Measurements from ENCODE around the gene PPP1CA.

PPP1CA gene

DNA sequence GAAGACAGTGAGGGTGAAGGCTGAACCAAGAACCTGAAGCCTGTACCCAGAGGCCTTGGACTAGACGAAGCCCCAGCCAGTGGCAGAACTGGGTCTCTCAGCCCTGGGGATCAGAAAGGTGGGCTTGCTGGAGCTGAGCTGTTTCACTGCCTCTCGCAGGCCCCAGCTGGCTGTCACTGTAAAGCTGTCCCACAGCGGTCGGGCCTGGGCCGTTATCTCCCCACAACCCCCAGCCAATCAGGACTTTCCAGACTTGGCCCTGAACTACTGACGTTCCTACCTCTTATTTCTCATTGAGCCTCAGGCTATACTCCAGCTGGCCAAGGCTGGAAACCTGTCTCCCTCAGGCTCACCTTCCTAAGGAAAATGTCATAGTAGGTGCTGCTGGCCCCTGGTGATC, 4.1 kb downstream of the PPP1CA start:
- DNase-seq (ENCODE audit: extremely low read depth, low read depth): no peak
- TF ChIP-seq, protein P1, sequence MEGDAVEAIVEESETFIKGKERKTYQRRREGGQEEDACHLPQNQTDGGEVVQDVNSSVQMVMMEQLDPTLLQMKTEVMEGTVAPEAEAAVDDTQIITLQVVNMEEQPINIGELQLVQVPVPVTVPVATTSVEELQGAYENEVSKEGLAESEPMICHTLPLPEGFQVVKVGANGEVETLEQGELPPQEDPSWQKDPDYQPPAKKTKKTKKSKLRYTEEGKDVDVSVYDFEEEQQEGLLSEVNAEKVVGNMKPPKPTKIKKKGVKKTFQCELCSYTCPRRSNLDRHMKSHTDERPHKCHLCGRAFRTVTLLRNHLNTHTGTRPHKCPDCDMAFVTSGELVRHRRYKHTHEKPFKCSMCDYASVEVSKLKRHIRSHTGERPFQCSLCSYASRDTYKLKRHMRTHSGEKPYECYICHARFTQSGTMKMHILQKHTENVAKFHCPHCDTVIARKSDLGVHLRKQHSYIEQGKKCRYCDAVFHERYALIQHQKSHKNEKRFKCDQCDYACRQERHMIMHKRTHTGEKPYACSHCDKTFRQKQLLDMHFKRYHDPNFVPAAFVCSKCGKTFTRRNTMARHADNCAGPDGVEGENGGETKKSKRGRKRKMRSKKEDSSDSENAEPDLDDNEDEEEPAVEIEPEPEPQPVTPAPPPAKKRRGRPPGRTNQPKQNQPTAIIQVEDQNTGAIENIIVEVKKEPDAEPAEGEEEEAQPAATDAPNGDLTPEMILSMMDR (IDR thresholded peaks at IDR 0.05; ENCODE audit: low read depth, low read length): no peak

DNA sequence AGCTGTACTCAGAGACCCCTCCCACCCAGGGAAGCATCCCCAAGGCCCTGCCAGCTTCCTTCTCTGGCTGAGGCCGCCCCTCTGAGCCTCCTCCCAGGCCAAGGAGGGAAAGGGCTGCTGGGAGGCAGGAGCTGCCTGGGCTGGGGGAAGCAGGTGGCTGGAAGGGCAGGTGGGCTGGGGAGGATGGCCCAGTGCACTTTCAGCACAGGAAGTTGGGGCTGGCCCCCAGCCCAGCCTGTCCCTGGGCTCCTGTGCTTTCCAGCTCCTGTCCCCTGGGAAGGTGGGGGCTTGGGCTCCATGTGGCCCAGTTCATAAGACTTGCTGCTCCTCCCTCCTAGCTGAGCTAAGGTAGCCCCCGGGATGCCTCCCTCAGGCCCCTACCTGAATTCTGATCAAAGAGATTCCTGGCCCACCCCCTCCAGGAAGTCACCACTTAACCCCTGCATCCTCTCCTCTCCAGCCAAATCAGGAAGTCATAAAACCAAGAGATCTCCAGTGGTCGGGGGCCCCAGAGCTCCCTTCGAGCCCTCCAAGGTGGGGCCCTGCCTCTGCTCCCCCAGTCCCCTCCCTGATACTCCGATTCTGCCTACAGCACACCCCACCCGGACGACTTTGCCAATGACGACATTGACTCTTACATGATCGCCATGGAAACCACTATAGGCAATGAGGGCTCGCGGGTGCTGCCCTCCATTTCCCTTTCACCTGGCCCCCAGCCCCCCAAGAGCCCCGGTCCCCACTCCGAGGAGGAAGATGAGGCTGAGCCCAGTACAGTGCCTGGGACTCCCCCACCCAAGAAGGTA, 4.9 kb downstream of the PPP1CA start:
- TF ChIP-seq, protein P1 (IDR thresholded peaks at IDR 0.05; ENCODE audit: low read depth, low read length): no peak
- no peak for DNase-seq (ENCODE audit: extremely low read depth, low read depth)

DNA sequence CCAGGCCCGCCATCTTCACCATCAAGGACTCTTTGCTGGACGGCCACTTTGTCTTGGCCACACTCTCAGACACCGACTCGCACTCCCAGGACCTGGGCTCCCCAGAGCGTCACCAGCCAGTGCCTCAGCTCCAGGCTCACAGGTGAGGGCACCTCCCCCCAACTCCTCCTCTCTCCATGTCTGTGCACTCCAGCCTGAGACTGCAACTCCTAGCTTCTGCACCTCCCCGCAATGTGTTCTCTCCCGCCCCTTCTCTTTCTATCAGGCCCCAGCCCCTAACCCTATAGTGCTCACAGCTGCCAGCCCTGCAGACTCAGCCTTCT, 5.4 kb downstream of the PPP1CA start:
- no peak for DNase-seq (ENCODE audit: extremely low read depth, low read depth)
- TF ChIP-seq, protein P1 (IDR thresholded peaks at IDR 0.05; ENCODE audit: low read depth, low read length): no peak

DNA sequence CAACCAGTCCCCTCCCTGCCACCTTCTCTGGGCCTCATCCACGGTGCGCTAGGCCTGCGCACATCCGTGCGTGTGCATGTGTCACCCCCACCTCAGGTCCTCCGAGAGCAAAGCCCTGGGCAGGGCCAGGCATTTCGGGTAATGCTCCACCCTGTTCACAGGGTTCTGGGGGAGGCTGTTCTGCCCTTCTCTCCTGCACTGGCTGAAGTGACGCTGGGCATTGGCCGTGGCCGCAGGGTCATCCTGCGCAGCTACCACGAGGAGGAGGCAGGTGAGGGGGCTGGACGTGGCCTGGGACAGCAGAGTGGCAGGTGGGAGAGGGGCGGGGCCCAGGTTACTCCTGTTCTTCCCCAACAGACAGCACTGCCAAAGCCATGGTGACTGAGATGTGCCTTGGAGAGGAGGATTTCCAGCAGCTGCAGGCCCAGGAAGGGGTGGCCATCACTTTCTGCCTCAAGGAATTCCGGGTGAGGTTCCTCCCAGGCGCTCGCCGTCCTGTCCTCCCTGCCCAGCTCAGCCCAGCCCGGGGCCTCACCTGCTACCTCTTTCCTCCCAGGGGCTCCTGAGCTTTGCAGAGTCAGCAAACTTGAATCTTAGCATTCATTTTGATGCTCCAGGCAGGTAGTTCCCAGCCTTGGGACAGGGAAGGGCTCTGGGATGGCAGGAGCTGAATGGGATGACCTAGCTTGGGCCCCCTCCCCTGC, 6.0 kb downstream of the PPP1CA start:
- TF ChIP-seq, protein P1 (IDR thresholded peaks at IDR 0.05; ENCODE audit: low read depth, low read length): no peak
- no peak for DNase-seq (ENCODE audit: extremely low read depth, low read depth)

DNA sequence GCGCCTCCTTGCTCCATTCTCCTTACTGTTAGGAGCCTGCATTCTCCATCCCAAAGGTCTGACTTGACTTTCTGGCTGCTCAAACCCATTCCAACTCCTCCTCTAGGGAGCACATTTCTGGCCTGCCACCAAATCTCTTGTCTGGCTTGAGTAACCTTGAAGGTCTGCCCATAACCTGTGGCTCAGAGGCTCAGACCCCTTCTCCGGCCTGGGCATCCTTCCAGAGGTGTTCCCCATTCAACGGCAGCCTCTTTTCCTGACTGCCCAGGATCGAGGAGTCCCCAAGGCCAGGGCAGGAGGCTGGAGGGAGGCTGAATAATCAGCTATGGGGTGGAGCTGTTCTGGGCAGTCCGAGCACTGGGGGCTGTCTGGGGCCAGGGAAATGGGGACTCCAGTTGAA, 7.7 kb downstream of the PPP1CA start:
- TF ChIP-seq, protein P1 (IDR thresholded peaks at IDR 0.05; ENCODE audit: low read depth, low read length): no peak
- DNase-seq (ENCODE audit: extremely low read depth, low read depth): no peak

DNA sequence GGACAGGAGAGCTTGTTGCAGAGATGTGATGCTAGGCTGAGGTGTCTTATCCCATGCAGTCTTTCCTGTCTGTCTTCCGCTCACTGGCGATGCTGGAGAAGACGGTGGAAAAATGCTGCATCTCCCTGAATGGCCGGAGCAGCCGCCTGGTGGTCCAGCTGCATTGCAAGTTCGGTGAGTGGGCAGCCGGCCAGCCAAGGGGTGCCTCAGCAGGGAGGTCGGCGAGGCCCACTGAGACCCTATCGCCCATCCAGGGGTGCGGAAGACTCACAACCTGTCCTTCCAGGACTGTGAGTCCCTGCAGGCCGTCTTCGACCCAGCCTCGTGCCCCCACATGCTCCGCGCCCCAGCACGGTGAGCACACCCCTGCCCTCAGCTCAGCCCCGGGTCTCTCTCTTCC, 8.2 kb downstream of the PPP1CA start:
- no peak for DNase-seq (ENCODE audit: extremely low read depth, low read depth)
- TF ChIP-seq, protein P1 (IDR thresholded peaks at IDR 0.05; ENCODE audit: low read depth, low read length): no peak

DNA sequence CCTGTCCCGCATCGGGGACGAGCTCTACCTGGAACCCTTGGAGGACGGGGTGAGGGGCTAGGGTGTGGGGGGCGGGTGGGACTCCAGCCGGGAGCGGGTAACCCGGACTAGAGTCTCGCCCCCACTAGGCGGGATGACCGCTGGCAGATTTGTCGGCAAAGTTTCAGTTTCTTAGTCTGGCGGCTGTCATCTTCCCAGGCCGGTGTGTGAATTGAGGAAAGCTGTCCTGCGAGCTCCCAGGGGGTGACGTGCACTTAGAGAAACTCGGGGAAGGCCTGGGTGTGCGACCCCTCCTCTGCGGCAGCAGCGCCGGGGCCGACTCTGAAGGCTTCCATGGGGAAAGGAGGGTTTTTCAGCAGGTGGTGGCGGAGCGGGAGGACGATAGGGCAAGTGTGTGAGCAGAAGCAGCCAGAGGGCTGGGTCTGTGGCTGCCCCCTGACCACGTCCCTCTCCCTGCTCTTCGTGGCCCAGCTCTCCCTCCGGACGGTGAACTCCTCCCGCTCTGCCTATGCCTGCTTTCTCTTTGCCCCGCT, 9.4 kb downstream of the PPP1CA start:
- DNase-seq (ENCODE audit: extremely low read depth, low read depth): no peak
- TF ChIP-seq, protein P1 (IDR thresholded peaks at IDR 0.05; ENCODE audit: low read depth, low read length): no peak
